ENCODE data around the gene SGIP1. TPM values are rescaled to one million over a fixed set of nuclear protein-coding genes. Genes with fewer than 3 reads are reported as not detected.
"Not testable (repeated sequence)": the region's sequence is repeated elsewhere in the genome, so short reads cannot be mapped to it uniquely, and the experiment has no call there.

Gene SGIP1
- total RNA-seq, 4 donors from 2014 or later = 3.9 to 14.7 (median 6.5) TPM

DNA sequence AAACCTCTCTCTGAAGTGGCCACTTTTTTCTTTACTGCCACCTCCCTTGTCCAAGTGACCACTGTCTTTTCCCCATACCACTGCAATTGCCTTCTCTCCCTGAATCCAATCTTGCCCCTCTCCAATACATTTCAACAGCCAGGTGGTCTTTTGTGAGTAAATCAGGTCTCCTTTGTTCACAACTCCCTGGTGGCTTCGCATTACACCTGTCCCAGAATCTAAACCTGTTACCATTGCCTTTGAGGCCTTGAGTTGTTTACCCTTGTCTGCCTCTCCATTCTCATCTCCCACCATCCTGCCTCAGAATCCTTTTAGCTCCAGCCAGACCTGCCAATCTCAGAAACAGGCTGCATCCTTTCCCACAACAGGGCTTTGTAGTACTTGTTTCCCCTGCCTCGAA lies 196.5 kb downstream of the SGIP1 start:
- H3K27me3 ChIP-seq = no peaks in the 10 kb centered on the region
- no peak for TF ChIP-seq EP300 (IDR thresholded peaks at IDR 0.05)
- TF ChIP-seq, protein P1, sequence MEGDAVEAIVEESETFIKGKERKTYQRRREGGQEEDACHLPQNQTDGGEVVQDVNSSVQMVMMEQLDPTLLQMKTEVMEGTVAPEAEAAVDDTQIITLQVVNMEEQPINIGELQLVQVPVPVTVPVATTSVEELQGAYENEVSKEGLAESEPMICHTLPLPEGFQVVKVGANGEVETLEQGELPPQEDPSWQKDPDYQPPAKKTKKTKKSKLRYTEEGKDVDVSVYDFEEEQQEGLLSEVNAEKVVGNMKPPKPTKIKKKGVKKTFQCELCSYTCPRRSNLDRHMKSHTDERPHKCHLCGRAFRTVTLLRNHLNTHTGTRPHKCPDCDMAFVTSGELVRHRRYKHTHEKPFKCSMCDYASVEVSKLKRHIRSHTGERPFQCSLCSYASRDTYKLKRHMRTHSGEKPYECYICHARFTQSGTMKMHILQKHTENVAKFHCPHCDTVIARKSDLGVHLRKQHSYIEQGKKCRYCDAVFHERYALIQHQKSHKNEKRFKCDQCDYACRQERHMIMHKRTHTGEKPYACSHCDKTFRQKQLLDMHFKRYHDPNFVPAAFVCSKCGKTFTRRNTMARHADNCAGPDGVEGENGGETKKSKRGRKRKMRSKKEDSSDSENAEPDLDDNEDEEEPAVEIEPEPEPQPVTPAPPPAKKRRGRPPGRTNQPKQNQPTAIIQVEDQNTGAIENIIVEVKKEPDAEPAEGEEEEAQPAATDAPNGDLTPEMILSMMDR (IDR thresholded peaks at IDR 0.05) = no peak
- TF ChIP-seq POLR2A (IDR thresholded peaks at IDR 0.05) = no peak
- no peak overlapping the region for H3K4me3 ChIP-seq
- peaks cover 0 to 4% (median 0%) of the 10 kb centered on the region in 4 donors for H3K4me1 ChIP-seq
- H3K9me3 ChIP-seq = no peaks in the 10 kb centered on the region
- no peaks in the 10 kb centered on the region for H3K36me3 ChIP-seq
- H3K27ac ChIP-seq = no peak overlapping the region
- no peak for DNase-seq (ENCODE audit: low spot score in 2 of 2)
- 78% methylated on average over 2 of the region's 2 CpGs for WGBS, 2 donors

DNA sequence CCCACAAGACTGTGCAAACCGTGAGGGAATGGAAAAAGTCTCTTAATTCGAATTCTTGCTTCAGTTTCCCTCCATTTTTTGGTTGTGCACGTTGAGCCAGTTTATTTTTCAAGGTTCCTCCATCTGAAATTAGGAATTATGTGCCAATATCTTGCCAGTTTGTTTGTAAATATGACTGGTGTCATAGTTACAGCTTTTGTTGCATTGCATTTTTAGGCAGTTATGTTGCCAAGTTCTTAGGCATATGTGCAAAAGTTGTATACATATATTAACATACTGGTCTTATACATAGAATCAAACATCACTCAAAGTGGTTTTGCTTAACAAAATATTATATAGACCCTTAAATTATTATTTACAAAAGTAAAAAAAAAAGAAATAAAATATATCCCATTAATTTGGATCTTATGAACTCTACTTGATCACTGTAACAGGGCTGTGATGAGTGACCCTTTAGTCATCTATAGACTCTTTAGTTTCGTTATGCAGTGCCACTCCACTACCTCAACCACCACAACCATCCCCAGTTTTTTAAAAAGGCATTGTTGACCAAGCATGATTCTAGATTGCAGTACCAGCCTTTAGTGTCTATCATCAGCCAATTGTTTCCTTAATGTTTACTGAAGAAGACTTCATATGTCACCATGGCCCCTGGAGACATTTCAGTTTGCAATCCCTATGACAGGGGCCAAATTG lies 197.4 kb downstream of the SGIP1 start:
- DNase-seq (ENCODE audit: low spot score in 2 of 2) = no peak
- H3K9me3 ChIP-seq = no peaks in the 10 kb centered on the region
- TF ChIP-seq, protein P1 (IDR thresholded peaks at IDR 0.05) = no peak
- TF ChIP-seq POLR2A (IDR thresholded peaks at IDR 0.05) (no peak), EP300 (IDR thresholded peaks at IDR 0.05) (no peak)
- no peak overlapping the region for H3K27ac ChIP-seq
- no peaks in the 10 kb centered on the region for H3K4me1 ChIP-seq
- H3K27me3 ChIP-seq = no peaks in the 10 kb centered on the region
- no peak overlapping the region for H3K4me3 ChIP-seq
- no peaks in the 10 kb centered on the region for H3K36me3 ChIP-seq
- 82% methylated on average over 4 of the region's 4 CpGs for WGBS, 2 donors

GRCh38 chr1:66732407-66733166 lies 198.6 kb downstream of the SGIP1 start:
- H3K4me3 ChIP-seq = no peak overlapping the region
- no peaks in the 10 kb centered on the region for H3K36me3 ChIP-seq
- no peaks in the 10 kb centered on the region for H3K4me1 ChIP-seq
- no peaks in the 10 kb centered on the region for H3K9me3 ChIP-seq
- WGBS, 2 donors = 0 to 47% methylated on average over 1 of the region's 1 CpG
- no peaks in the 10 kb centered on the region for H3K27me3 ChIP-seq
- TF ChIP-seq EP300 (IDR thresholded peaks at IDR 0.05) (no peak), POLR2A (IDR thresholded peaks at IDR 0.05) (no peak)
- TF ChIP-seq, protein P1 (IDR thresholded peaks at IDR 0.05) = no peak
- no peak overlapping the region for H3K27ac ChIP-seq
- no peak for DNase-seq (ENCODE audit: low spot score in 2 of 2)

- Histone ChIP-seq H3K27ac (no peak overlapping the region), H3K27me3 (no peaks in the 10 kb centered on the region), H3K4me1 (no peaks in the 10 kb centered on the region), H3K36me3 (no peaks in the 10 kb centered on the region), H3K4me3 (no peak overlapping the region), H3K9me3 (no peaks in the 10 kb centered on the region)
- TF ChIP-seq POLR2A (IDR thresholded peaks at IDR 0.05) = no peak
- DNase-seq (ENCODE audit: low spot score in 2 of 2) = no peak
- WGBS, 2 donors = 75 to 77% methylated on average over 7 of the region's 7 CpGs
Observed at GRCh38 chr1:66733348-66734017, 199.5 kb downstream of the SGIP1 start.

GRCh38 chr1:66734531-66734930 lies 200.6 kb downstream of the SGIP1 start:
- H3K4me1 ChIP-seq; H3K4me3 ChIP-seq; H3K36me3 ChIP-seq; H3K27me3 ChIP-seq; H3K27ac ChIP-seq; DNase-seq (ENCODE audit: low spot score in 2 of 2); H3K9me3 ChIP-seq: not testable (repeated sequence)
- WGBS, 2 donors = 68 to 75% methylated on average over 6 of the region's 6 CpGs

DNA sequence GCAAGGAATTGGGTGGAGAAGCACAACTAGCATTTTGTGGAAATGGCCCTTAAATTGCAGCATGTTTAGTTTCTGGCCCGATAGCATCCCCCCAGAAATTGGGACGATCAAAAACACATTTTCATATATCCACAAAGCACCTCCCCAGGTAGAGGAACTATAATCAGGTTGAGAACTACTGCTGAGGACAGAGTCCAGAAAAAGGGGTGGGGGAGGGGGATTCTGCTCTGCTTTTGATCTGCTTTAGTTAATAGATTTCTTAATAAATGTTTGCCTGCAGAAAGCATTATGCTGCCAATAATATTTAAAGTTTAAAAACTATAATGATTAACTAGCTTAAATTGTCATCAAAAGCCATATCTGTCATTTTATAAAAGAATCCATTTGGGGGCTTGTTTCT lies 203.9 kb downstream of the SGIP1 start:
- H3K36me3 ChIP-seq = no peaks in the 10 kb centered on the region
- WGBS, 2 donors = 86 to 87% methylated on average over 2 of the region's 2 CpGs

More for the DNA sequence above, 203.9 kb downstream of the SGIP1 start:
- DNase-seq (ENCODE audit: low spot score in 2 of 2) = no peak
- Histone ChIP-seq H3K4me1 (no peaks in the 10 kb centered on the region), H3K27ac (no peak overlapping the region), H3K4me3 (no peak overlapping the region), H3K27me3 (no peaks in the 10 kb centered on the region), H3K9me3 (no peaks in the 10 kb centered on the region)
- TF ChIP-seq POLR2A (IDR thresholded peaks at IDR 0.05) (no peak), EP300 (IDR thresholded peaks at IDR 0.05) (no peak)
- TF ChIP-seq, protein P1 (IDR thresholded peaks at IDR 0.05) = no peak
